ENCODE measurements around the gene ZNF76. TPM values are rescaled to one million over a fixed set of nuclear protein-coding genes. Genes with fewer than 3 reads are reported as not detected.
"Not testable (repeated sequence)": the region's sequence is repeated elsewhere in the genome, so short reads cannot be mapped to it uniquely, and the experiment has no call there.

The ZNF76 gene
- polyA plus RNA-seq, 3 donors from 2014 or later, result 20.7 to 30.5 (median 27.9) TPM

DNA sequence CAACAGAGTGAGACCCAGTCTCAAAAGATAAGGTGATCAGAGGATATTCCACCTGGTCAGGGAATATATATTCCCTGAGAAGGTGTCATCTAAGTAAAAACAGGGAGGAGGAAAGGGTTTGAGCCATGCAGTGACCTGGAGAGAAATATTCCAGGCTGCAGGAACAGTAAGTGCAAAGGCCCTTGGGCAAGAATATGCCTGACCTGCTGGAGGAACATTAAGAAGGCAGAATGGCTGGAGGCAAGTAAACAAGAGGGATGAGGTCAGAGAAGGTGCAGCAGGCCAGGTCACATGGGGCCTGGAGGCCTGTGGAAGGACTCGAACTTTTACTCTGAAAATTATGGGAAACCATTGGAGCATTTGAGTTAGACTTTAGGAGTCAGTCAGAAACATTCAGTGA lies 44.8 kb downstream of the ZNF76 start:
- peaks cover 3 to 13% (median 4%) of the 10 kb centered on the region in 3 donors for H3K27me3 Mint-ChIP-seq (ENCODE audit: low read depth in 3 of 3)
- H3K9me3 Mint-ChIP-seq, result no peaks in the 10 kb centered on the region
- peaks cover 81 to 83% of the 10 kb centered on the region in 2 donors for H3K4me1 Mint-ChIP-seq
- H3K27ac Mint-ChIP-seq, result peak overlapping the region; percentile 98 to 100 (median 99)
- no peak for DNase-seq
- peak overlapping the region; percentile 79 to 93 (median 89) for H3K4me3 Mint-ChIP-seq
- peaks cover 12 to 35% (median 22%) of the 10 kb centered on the region in 3 donors for H3K36me3 Mint-ChIP-seq

DNA sequence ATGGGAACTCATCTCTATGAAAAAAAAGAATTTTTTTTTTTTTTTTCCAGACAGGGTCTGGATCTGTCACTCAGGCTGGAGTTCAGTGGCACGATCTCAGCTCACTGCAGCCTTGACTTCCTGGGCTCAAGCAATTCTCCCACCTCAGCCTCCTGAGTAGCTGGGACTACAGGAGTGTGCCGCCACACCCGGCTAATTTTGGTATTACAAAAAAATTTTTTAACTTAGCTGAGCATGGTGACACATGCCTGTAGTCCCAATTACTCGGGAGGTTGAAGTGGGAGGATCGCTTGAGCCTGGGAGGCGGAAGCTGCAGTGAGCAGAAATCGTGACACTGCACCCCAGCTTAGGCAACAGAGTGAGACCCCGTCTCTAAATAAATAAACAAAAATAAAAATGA lies 45.6 kb downstream of the ZNF76 start:
- Mint-ChIP-seq H3K27me3 (ENCODE audit: low read depth in 3 of 3) (peaks cover 3 to 13% (median 4%) of the 10 kb centered on the region in 3 donors), H3K9me3 (no peaks in the 10 kb centered on the region), H3K36me3 (peaks cover 18 to 36% (median 24%) of the 10 kb centered on the region in 3 donors), H3K4me1 (peaks cover 81 to 83% of the 10 kb centered on the region in 2 donors), H3K4me3 (no peak overlapping the region), H3K27ac (peak overlapping the region in 4 of 6 donors; percentile 17 to 98 (median 51))
- DNase-seq, result no peak

DNA sequence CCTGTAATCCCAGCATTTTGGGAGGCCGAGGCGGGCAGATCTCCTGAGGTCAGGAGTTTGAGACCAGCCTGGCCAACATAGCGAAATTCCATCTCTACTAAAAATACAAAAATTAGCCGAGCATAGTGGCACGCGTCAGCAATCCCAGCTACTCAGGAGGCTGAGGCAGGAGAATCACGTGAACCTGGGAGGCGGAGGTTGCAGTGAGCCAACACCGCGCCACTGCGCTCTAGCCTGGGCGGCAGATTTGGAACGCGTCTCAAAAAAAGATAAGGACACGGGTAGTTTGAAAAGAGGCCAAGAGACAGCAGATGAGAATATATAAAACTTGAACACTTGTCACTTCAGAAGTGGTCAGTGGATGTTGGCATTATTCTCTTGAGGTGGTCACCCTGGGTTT lies 47.6 kb downstream of the ZNF76 start:
- H3K9me3 Mint-ChIP-seq, DNase-seq, H3K4me3 Mint-ChIP-seq: not testable (repeated sequence)
- Mint-ChIP-seq H3K4me1 (peaks cover 82 to 86% of the 10 kb centered on the region in 2 donors), H3K36me3 (peaks cover 24 to 53% (median 30%) of the 10 kb centered on the region in 3 donors), H3K27ac (peak overlapping the region; percentile 76 to 98 (median 86)), H3K27me3 (ENCODE audit: low read depth in 3 of 3) (peaks cover 3 to 11% (median 6%) of the 10 kb centered on the region in 3 donors)

DNA sequence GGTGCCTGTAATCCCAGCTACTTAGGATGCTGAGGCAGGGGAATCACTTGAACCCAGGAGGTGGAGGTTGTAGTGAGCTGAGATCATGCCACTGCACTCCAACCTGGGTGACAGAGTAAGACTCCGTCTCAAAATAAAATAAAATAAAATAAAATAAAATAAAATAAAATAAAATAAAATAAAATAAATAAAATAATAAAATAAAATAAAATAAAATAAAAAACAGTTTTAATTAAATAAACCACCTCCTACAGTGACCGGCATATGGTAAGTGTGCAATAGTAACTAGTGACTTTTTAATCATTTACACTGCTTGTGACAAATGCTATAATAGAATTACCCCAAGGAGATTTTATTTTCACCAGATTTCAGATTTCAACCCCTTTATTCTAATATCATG lies 49.0 kb downstream of the ZNF76 start:
- Mint-ChIP-seq H3K27ac (peak overlapping the region; percentile 97 to 99 (median 98)), H3K4me3 (peak overlapping the region in 2 of 5 donors; percentile 36 to 70), H3K4me1 (peaks cover 80 to 86% of the 10 kb centered on the region in 2 donors), H3K36me3 (peaks cover 27 to 52% (median 29%) of the 10 kb centered on the region in 3 donors)
- H3K27me3 Mint-ChIP-seq (ENCODE audit: low read depth in 3 of 3); DNase-seq; H3K9me3 Mint-ChIP-seq: not testable (repeated sequence)

DNA sequence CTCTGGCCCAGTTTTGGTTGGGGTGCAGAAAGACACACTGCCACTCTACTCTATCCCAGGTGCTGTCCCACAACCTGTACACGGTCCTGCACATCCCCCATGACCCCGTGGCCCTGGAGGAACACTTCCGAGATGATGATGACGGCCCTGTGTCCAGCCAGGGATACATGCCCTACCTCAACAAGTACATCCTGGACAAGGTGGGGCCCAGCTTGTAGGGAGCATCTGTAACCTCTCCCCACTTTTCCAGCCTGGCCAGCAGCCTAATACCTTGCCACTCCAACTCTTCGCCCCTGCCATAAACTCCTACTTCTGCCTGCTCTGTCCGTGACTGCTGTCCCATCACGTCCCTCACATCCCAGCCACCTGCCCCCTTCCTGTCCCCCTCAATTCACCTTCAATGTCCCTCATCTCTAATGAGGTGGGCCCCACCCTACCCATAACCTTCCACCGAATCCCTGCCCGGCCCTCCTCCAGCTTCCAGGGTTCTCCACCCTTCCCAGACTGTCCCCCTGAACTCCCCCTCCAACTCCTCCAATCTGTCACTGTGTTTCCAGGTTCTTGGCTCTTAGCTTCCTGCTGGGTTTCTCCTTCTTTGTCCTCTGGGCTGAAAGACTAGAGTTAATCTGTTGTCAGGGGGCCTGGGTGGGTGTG lies 50.2 kb downstream of the ZNF76 start:
- peak overlapping the region; percentile 83 to 88 (median 85) for H3K4me3 Mint-ChIP-seq
- H3K9me3 Mint-ChIP-seq, result no peaks in the 10 kb centered on the region
- peaks cover 79 to 86% of the 10 kb centered on the region in 2 donors for H3K4me1 Mint-ChIP-seq
- no peak for DNase-seq
- H3K27me3 Mint-ChIP-seq (ENCODE audit: low read depth in 3 of 3), result peaks cover 0 to 6% (median 2%) of the 10 kb centered on the region in 3 donors
- peaks cover 26 to 53% (median 26%) of the 10 kb centered on the region in 3 donors for H3K36me3 Mint-ChIP-seq
- H3K27ac Mint-ChIP-seq, result peak overlapping the region; percentile 97 to 99 (median 98)

DNA sequence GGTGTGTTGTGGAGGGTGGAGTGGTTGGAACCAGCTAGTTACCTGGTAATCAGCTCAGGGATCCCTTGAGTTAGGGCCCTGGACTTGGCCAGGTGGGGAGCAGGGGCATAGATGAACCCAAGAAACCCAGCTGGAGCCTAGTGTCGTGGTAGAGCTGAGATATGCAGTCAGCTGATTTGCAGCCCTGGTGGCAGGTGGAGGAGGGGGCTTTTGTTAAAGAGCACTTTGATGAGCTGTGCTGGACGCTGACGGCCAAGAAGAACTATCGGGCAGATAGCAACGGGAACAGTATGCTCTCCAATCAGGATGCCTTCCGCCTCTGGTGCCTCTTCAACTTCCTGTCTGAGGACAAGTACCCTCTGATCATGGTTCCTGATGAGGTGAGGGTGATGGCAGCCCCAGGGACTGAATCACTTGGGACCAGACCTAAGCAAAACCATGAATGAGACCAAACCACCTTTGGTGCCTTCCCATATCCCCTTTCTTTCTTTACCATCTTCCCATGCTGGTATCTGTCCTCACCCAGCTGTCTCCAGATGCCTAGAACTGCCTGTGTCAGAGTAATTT lies 50.8 kb downstream of the ZNF76 start:
- peak overlapping the region; percentile 97 to 99 (median 98) for H3K27ac Mint-ChIP-seq
- no peak for DNase-seq
- H3K36me3 Mint-ChIP-seq, result peaks cover 26 to 52% (median 26%) of the 10 kb centered on the region in 3 donors
- H3K4me1 Mint-ChIP-seq, result peaks cover 83 to 91% of the 10 kb centered on the region in 2 donors
- H3K9me3 Mint-ChIP-seq, result no peaks in the 10 kb centered on the region
- peaks cover 0 to 6% (median 2%) of the 10 kb centered on the region in 3 donors for H3K27me3 Mint-ChIP-seq (ENCODE audit: low read depth in 3 of 3)
- peak overlapping the region; percentile 83 to 88 (median 85) for H3K4me3 Mint-ChIP-seq

DNA sequence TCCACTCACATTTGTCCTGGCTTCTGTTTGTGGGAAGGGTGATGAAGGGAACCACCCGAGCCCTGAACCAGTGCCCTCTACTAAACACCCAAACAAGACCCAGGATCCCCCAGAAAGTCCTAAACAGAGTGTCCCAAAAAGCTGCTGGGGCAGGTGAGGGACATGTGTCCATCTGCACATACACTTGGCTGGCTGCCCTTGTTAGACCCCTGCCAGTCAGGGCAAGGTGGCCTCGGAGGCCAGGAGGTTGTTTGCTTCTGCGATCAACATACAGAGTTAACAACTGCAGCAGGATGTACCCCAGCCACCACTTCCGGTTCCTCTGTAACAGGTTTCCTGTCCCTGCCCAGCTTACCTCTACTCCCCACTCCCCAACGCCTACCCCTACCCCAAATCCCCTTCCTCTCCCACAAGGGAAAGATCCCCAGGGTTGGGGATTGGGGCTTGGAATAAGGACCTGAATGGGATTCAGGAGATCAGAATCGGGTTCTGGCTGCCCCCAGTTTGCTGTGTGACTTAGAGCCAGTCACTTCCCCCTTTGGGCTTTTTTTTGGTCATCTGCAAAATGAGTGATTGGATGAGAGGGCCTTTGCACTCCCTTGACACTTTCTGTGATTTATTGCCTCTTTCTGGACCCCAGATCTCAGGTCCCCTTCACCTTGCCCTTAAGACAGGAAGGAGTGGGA lies 52.0 kb downstream of the ZNF76 start:
- peak overlapping the region; percentile 83 to 88 (median 85) for H3K4me3 Mint-ChIP-seq
- H3K4me1 Mint-ChIP-seq, result peaks cover 82 to 99% of the 10 kb centered on the region in 2 donors
- DNase-seq, result peak; percentile 64 to 71 (median 64)
- H3K27me3 Mint-ChIP-seq (ENCODE audit: low read depth in 3 of 3), result peaks cover 0 to 6% (median 2%) of the 10 kb centered on the region in 3 donors
- H3K36me3 Mint-ChIP-seq, result peaks cover 26 to 56% (median 31%) of the 10 kb centered on the region in 3 donors
- no peaks in the 10 kb centered on the region for H3K9me3 Mint-ChIP-seq
- H3K27ac Mint-ChIP-seq, result peak overlapping the region; percentile 97 to 99 (median 98)

DNA sequence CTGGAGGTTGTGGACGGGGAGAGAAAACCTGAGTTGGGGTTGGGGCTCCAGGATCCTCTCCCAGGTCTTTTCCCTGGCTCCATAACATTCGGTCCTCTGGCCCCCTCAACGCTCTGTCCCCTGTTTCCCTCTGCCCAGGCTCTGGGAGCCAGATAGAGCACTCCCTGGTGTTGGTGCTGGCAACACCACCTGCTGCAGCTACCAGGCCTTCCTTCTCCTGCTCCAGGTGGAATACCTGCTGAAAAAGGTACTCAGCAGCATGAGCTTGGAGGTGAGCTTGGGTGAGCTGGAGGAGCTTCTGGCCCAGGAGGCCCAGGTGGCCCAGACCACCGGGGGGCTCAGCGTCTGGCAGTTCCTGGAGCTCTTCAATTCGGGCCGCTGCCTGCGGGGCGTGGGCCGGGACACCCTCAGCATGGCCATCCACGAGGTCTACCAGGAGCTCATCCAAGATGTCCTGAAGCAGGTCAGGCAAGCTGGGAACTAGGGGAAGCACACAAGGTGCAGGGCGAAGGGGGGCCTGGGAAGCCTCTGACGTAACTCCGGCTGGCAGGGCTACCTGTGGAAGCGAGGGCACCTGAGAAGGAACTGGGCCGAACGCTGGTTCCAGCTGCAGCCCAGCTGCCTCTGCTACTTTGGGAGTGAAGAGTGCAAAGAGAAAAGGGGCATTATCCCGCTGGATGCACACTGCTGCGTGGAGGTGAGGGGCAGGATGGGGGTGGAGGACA lies 52.7 kb downstream of the ZNF76 start:
- peaks cover 0 to 6% (median 2%) of the 10 kb centered on the region in 3 donors for H3K27me3 Mint-ChIP-seq (ENCODE audit: low read depth in 3 of 3)
- no peak for DNase-seq
- peaks cover 27 to 57% (median 38%) of the 10 kb centered on the region in 3 donors for H3K36me3 Mint-ChIP-seq
- no peaks in the 10 kb centered on the region for H3K9me3 Mint-ChIP-seq
- H3K27ac Mint-ChIP-seq, result peak overlapping the region; percentile 97 to 99 (median 98)
- peak overlapping the region; percentile 83 to 88 (median 85) for H3K4me3 Mint-ChIP-seq
- H3K4me1 Mint-ChIP-seq, result peaks cover 75 to 99% of the 10 kb centered on the region in 2 donors

DNA sequence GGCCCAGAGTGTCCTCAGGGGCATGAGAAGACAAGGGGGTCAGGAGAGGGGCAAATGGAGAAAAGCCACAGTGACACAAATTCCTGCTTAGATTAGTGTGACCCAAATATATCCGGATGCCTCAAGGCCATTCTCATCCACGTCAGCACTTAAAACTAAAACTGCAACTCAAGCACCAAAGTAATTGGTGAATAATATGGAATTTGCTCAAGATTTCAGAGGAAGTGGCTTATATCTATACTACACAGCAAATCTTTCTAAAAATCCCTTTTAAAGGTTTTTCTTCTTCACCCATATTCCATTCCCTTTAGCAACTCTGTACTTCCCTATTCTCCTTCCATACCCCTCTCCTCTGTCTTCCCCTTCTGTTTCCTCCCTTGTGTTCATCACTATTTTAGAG lies 53.3 kb downstream of the ZNF76 start:
- H3K27me3 Mint-ChIP-seq (ENCODE audit: low read depth in 3 of 3), result peaks cover 0 to 6% (median 2%) of the 10 kb centered on the region in 3 donors
- H3K4me3 Mint-ChIP-seq, result peak overlapping the region; percentile 35 to 88 (median 83)
- peaks cover 70 to 97% of the 10 kb centered on the region in 2 donors for H3K4me1 Mint-ChIP-seq
- no peaks in the 10 kb centered on the region for H3K9me3 Mint-ChIP-seq
- DNase-seq, result no peak
- H3K27ac Mint-ChIP-seq, result peak overlapping the region; percentile 97 to 99 (median 98)
- peaks cover 31 to 61% (median 42%) of the 10 kb centered on the region in 3 donors for H3K36me3 Mint-ChIP-seq

DNA sequence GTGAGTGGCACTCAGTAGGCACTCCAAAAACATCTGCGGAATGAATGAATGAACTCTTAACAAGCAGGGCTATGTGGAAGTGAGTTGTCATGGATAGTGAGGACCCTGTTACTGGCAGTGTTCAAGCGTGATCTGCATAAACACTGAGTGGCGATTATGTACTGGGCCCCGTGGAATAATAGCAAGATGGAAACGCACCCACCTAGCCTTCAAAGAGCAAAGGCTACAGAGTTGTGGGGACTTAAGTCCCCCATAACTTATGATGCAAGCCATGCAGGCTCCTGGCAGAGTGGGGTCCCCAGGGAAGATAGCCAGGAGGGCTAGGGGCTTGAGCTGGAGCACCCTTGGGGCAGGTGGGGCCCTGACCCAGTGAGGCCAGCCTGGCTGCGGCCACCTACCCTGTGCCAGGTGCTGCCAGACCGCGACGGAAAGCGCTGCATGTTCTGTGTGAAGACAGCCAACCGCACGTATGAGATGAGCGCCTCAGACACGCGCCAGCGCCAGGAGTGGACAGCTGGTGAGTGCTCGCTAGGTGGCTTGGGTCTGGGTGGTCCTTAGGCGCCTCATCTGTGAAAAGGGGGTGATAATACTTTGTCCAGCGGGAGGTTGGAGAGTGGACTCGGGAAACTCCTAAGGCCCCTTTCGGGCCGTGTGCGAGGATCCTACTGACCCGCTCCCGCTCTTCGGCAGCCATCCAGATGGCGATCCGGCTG lies 58.1 kb downstream of the ZNF76 start:
- Mint-ChIP-seq H3K9me3 (no peaks in the 10 kb centered on the region), H3K4me3 (no peak overlapping the region), H3K27ac (peak overlapping the region in 4 of 6 donors; percentile 40 to 74 (median 50)), H3K4me1 (peaks cover 24 to 48% of the 10 kb centered on the region in 2 donors), H3K27me3 (ENCODE audit: low read depth in 3 of 3) (peaks cover 1 to 4% (median 3%) of the 10 kb centered on the region in 3 donors), H3K36me3 (peaks cover 31 to 62% (median 36%) of the 10 kb centered on the region in 3 donors)
- DNase-seq, result no peak

DNA sequence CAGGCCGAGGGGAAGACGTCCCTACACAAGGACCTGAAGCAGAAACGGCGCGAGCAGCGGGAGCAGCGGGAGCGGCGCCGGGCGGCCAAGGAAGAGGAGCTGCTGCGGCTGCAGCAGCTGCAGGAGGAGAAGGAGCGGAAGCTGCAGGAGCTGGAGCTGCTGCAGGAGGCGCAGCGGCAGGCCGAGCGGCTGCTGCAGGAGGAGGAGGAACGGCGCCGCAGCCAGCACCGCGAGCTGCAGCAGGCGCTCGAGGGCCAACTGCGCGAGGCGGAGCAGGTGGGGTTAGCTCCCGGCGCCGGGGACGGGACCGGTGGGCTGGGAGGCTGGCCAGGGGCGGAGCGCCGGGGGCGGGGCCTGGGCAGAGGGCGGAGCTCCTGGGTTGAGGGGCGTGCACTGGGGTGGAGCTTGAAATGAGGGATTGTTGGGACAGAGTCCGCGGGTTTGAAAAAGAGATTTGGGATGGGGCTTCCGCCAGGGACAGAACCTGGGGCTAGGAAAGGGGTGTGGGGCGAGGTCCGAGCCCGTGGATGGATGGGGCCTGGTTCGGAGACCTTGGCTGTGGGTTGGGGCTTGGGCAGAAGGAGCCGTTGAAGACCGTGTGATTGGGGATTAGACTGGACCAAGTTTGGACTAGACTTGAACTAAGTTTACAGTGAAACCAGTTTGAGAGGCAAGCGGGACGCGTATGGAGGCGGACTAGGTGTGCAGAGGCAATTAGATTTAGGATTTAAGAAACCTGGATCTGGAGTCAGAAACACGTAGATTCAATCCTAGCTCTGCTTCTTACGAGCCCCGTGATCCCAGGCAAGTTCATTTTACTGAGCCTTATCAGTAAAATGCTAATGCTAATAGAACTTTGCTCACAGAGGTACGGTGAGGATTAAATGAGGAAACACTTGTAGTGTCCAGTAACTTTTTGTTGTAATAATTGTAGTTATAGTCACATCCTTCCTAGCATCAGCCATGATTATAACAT lies 58.9 kb downstream of the ZNF76 start:
- H3K27ac Mint-ChIP-seq, result peak overlapping the region in 3 of 6 donors; percentile 40 to 64 (median 56)
- H3K9me3 Mint-ChIP-seq, result no peaks in the 10 kb centered on the region
- H3K4me3 Mint-ChIP-seq, result no peak overlapping the region
- H3K4me1 Mint-ChIP-seq, result peaks cover 18 to 40% of the 10 kb centered on the region in 2 donors
- H3K36me3 Mint-ChIP-seq, result peaks cover 31 to 61% (median 33%) of the 10 kb centered on the region in 3 donors
- DNase-seq, result no peak
- H3K27me3 Mint-ChIP-seq (ENCODE audit: low read depth in 3 of 3), result peaks cover 0 to 4% (median 3%) of the 10 kb centered on the region in 3 donors

Measured in immature natural killer cell (primary cell).